GM12878 (cell line): ENCODE measurements around the gene SCD5. TPM values are rescaled to one million over a fixed set of nuclear protein-coding genes. Genes with fewer than 3 reads are reported as not detected.

ENCODE experiments used
- E4F1 ChIP-seq: fragments of 450-650 bp; IDR thresholded peaks from 2 replicates; pipeline ENCODE4 v1.6.1; 2018; ENCODE audit warnings: borderline replicate concordance, mild to moderate bottlenecking; ENCODE audit not compliant: partially characterized antibody
- HDAC6 ChIP-seq: fragments of 200-600 bp; sonication (generic); IDR thresholded peaks from one replicate; pipeline ENCODE4 v1.8.0; 2017; ENCODE audit warnings: antibody characterized with exemption; ENCODE audit not compliant: unreplicated experiment
- MTA2 ChIP-seq: fragments of 450-650 bp; IDR thresholded peaks from 2 replicates; pipeline ENCODE4 v1.6.1; 2016; ENCODE audit warnings: low read depth, mild to moderate bottlenecking, moderate library complexity
- PKNOX1 ChIP-seq: fragments of 450-650 bp; IDR thresholded peaks from 2 replicates; pipeline ENCODE4 v1.6.1; 2016; ENCODE audit warnings: mild to moderate bottlenecking
- SMARCA5 ChIP-seq: fragments of 450-650 bp; IDR thresholded peaks from 2 replicates; pipeline ENCODE4 v1.6.1; 2017; ENCODE audit warnings: mild to moderate bottlenecking
- SREBF1 ChIP-seq: IDR thresholded peaks from 2 replicates; pipeline ENCODE4 v1.6.1; 2012; ENCODE audit warnings: mild to moderate bottlenecking, low read length
- polyA plus RNA-seq, 11 experiments: library from polyadenylated mRNA; depleted of rRNA in 4 of 11; unstranded in 6 of 11; stranded (reverse) in 5 of 11; fragments of >200 nt; fragmentation: Nextera tagmentation in 4 of 11; fragmentation: Illumina TruSeq in 1 of 11; extraction: Ambion mirVana in 4 of 11; extraction: Trizol in 1 of 11; gene quantifications; 1 replicate in 1 of 11; 2 replicates in 10 of 11; pipeline versions ENCODE4 v1.2.1 to v1.2.3, GENCODE V29; 2011 to 2016; ENCODE audit warnings: inconsistent platforms in 2 of 11, missing spikeins in 2 of 11, low read depth in 1 of 11
- total RNA-seq, 4 experiments: library from RNA; depleted of rRNA in 3 of 4; stranded (reverse); fragments of >200 nt in 3 of 4; fragmentation: Illumina TruSeq in 1 of 4; extraction: Trizol in 1 of 4; gene quantifications; 2 replicates each; pipeline versions ENCODE4 v1.2.1 to v1.2.3, GENCODE V29; 2013 to 2021
- TF ChIP-seq, protein P1 (sequence below): IDR thresholded peaks from 2 replicates; pipeline ENCODE4 v1.6.1; 2011; ENCODE audit warnings: low read depth, mild to moderate bottlenecking, low read length, moderate library complexity, borderline replicate concordance; ENCODE audit errors: extremely low read depth
- TF ChIP-seq, protein P2 (sequence below): fragments of 450-650 bp; IDR thresholded peaks from 2 replicates; pipeline ENCODE4 v1.6.1; 2016; ENCODE audit warnings: mild to moderate bottlenecking

The SCD5 gene
- total and polyA plus RNA-seq, 10 of the 15 experiments (the other 5 are each of a cell fraction or from before 2014, with no cell fraction given) = 2.4 to 15.0 (median 4.2) TPM

DNA sequence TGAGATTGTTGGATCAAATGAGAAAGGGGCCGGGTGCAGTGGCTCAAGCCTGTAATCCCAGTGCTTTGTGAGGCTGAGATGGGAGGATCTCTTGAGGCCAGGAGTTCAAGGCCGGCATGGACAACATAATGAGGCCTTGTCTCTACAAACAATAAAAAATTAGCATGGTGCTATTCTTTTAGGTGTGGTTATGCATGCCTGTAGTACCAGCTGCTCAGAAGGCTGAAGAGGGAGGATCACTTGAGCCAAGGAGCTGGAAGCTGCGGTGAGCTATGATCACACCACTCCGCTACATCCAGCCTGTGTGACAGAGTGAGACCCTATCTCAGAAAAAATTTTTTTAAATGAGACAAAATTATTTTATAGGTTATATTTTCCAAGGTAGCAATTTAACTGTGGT lies 187.1 kb downstream of the SCD5 start (continued):
- TF ChIP-seq SREBF1 (no peak), SMARCA5 (no peak), MTA2 (no peak), PKNOX1 (no peak), E4F1 (no peak), HDAC6 (no peak)
- TF ChIP-seq, protein P1, sequence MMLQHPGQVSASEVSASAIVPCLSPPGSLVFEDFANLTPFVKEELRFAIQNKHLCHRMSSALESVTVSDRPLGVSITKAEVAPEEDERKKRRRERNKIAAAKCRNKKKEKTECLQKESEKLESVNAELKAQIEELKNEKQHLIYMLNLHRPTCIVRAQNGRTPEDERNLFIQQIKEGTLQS = no peak
- TF ChIP-seq, protein P2, sequence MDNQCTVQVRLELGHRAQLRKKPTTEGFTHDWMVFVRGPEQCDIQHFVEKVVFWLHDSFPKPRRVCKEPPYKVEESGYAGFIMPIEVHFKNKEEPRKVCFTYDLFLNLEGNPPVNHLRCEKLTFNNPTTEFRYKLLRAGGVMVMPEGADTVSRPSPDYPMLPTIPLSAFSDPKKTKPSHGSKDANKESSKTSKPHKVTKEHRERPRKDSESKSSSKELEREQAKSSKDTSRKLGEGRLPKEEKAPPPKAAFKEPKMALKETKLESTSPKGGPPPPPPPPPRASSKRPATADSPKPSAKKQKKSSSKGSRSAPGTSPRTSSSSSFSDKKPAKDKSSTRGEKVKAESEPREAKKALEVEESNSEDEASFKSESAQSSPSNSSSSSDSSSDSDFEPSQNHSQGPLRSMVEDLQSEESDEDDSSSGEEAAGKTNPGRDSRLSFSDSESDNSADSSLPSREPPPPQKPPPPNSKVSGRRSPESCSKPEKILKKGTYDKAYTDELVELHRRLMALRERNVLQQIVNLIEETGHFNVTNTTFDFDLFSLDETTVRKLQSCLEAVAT = no peak
